WTC11 (cell line): ENCODE data around the gene PAK1IP1.

Source experiments
- ATF6 ChIP-seq: sonication (generic); formaldehyde crosslinking; IDR thresholded peaks from 2 replicates; pipeline ENCODE4 v1.8.1; 2023; ENCODE audit warnings: mild to moderate bottlenecking, missing genetic modification reagents
- CREB1 ChIP-seq: sonication (generic); formaldehyde crosslinking; IDR thresholded peaks from 2 replicates; pipeline ENCODE4 v1.8.0; 2023; ENCODE audit warnings: mild to moderate bottlenecking, missing genetic modification reagents
- FOXJ3 ChIP-seq: sonication (generic); formaldehyde crosslinking; IDR thresholded peaks from 2 replicates; pipeline ENCODE4 v1.9.0; 2021; ENCODE audit warnings: missing genetic modification reagents, mild to moderate bottlenecking, borderline replicate concordance
- SOX15 ChIP-seq: fragments of 250-450 bp; sonication (Bioruptor Pico); IDR thresholded peaks from 2 replicates; pipeline ENCODE4 v1.9.0; 2021; ENCODE audit warnings: mild to moderate bottlenecking
- TEAD4 ChIP-seq: sonication (generic); formaldehyde crosslinking; IDR thresholded peaks from 2 replicates; pipeline ENCODE4 v1.8.0; 2022; ENCODE audit warnings: mild to moderate bottlenecking, missing genetic modification reagents
- ZNF121 ChIP-seq: sonication (generic); formaldehyde crosslinking; IDR thresholded peaks from 2 replicates; pipeline ENCODE4 v1.8.0; 2023; ENCODE audit warnings: missing genetic modification reagents
- TF ChIP-seq, protein P1 (sequence below): fragments of 200-600 bp; IDR thresholded peaks from 2 replicates; pipeline ENCODE4 v1.8.0; 2022; ENCODE audit warnings: antibody characterized with exemption
- TF ChIP-seq, protein P2 (sequence below): sonication (generic); formaldehyde crosslinking; conservative IDR thresholded peaks from 2 replicates; pipeline ENCODE4 v1.8.1; 2023; ENCODE audit warnings: mild to moderate bottlenecking, low read depth, missing genetic modification reagents, moderate library complexity
- TF ChIP-seq, protein P3 (sequence below): sonication (generic); formaldehyde crosslinking; conservative IDR thresholded peaks from 2 replicates; pipeline ENCODE4 v1.8.1; 2022; ENCODE audit warnings: mild to moderate bottlenecking, missing genetic modification reagents

DNA sequence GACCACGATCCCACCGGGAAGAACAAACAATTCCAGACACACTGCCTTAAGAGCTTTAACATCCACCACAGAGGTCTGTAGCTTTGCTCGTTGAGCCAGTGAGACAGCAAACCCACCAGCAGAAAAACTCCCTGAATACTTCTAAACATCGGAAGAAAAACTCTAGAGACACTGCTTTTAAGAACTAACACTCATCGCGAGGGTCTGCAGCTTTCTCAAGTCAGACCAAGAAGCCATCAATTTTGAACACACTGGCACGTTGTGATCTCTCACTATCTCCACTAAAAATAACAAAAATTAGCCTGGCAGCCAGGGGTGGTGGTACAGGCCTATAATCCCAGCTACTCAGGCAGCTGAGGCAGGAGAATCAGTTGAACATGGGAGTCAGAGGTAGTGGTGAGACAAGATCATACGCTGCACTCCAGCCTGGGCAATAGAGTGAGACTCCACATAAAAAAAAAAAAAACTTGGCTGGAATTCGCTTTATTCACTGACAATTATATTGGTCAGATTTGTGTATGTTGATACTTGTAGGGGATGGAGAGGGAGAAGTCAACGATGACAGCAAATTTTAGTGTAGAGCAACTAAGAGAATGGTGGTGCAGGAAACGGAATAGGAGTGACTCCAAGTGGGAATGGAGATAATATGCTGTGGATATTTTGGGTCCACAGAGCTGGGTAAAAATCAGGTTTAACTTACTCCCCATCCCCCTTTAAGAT is 27.2 kb downstream of the PAK1IP1 start:
- TF ChIP-seq, protein P1, sequence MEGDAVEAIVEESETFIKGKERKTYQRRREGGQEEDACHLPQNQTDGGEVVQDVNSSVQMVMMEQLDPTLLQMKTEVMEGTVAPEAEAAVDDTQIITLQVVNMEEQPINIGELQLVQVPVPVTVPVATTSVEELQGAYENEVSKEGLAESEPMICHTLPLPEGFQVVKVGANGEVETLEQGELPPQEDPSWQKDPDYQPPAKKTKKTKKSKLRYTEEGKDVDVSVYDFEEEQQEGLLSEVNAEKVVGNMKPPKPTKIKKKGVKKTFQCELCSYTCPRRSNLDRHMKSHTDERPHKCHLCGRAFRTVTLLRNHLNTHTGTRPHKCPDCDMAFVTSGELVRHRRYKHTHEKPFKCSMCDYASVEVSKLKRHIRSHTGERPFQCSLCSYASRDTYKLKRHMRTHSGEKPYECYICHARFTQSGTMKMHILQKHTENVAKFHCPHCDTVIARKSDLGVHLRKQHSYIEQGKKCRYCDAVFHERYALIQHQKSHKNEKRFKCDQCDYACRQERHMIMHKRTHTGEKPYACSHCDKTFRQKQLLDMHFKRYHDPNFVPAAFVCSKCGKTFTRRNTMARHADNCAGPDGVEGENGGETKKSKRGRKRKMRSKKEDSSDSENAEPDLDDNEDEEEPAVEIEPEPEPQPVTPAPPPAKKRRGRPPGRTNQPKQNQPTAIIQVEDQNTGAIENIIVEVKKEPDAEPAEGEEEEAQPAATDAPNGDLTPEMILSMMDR = no peak
- no peak for TF ChIP-seq ATF6 (CRISPR knock-in tag)
- TF ChIP-seq FOXJ3 (CRISPR knock-in tag) = no peak
- TF ChIP-seq, protein P2, sequence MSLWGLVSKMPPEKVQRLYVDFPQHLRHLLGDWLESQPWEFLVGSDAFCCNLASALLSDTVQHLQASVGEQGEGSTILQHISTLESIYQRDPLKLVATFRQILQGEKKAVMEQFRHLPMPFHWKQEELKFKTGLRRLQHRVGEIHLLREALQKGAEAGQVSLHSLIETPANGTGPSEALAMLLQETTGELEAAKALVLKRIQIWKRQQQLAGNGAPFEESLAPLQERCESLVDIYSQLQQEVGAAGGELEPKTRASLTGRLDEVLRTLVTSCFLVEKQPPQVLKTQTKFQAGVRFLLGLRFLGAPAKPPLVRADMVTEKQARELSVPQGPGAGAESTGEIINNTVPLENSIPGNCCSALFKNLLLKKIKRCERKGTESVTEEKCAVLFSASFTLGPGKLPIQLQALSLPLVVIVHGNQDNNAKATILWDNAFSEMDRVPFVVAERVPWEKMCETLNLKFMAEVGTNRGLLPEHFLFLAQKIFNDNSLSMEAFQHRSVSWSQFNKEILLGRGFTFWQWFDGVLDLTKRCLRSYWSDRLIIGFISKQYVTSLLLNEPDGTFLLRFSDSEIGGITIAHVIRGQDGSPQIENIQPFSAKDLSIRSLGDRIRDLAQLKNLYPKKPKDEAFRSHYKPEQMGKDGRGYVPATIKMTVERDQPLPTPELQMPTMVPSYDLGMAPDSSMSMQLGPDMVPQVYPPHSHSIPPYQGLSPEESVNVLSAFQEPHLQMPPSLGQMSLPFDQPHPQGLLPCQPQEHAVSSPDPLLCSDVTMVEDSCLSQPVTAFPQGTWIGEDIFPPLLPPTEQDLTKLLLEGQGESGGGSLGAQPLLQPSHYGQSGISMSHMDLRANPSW (CRISPR knock-in tag) = no peak
- 0 out of 2 replicates have a peak, but pooled peaks have one; percentile 8 for TF ChIP-seq ZNF121 (CRISPR knock-in tag)
- no peak for TF ChIP-seq TEAD4
- TF ChIP-seq, protein P3, sequence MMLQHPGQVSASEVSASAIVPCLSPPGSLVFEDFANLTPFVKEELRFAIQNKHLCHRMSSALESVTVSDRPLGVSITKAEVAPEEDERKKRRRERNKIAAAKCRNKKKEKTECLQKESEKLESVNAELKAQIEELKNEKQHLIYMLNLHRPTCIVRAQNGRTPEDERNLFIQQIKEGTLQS (CRISPR knock-in tag) = no peak
- TF ChIP-seq SOX15 (CRISPR knock-in tag) = no peak
- TF ChIP-seq CREB1 (CRISPR knock-in tag) = no peak
